HG02884 (cell line): ENCODE data around the gene DLL3.

Experiments used
- ATAC-seq: cut with Tn5 transposase; IDR thresholded peaks from one replicate; pipeline ENCODE4 v1.9.1; 2021; ENCODE audit warnings: mild to moderate bottlenecking, moderate library complexity; ENCODE audit not compliant: unreplicated experiment

The DLL3 gene

DNA sequence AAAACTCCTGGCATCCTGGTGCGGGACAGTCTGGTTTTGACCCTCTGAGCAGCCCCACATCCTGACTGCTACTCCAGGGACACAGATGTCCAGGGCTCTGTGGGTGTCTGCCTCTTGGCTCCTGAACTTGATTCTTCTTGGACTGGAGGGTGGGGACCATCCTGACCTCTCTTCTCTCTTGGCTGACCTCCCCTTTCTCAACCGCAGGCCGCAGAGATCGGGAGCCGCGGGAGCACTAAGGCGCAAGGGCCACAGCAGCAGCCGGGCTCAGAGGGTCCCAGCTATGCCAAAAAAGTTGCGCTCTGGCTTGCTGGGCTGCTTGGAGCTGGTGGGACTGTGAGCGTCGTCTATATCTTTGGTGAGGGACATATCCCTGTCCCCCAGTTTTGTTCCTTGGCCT, 17.1 kb upstream of the DLL3 start:
- no peak for ATAC-seq

DNA sequence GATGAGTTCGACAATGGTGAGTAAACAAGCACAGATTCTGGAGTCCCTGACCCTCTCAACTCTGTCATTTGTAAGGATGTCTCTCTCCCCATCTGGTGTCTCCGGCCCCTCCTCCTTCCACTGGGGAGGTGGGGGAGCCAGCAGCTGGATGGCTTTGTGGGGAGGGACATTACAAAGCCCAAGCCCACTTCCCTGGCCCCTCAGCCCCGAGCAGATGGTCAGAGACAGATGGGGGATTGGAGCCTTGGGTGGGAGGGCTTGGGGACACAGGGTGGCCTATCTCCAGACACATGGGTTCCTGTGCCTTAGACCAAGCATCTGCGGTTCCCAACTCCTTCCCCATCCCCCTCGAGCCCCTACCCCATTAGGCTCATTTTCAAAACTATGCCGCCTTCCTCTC, 15.6 kb upstream of the DLL3 start:
- no peak for ATAC-seq

DNA sequence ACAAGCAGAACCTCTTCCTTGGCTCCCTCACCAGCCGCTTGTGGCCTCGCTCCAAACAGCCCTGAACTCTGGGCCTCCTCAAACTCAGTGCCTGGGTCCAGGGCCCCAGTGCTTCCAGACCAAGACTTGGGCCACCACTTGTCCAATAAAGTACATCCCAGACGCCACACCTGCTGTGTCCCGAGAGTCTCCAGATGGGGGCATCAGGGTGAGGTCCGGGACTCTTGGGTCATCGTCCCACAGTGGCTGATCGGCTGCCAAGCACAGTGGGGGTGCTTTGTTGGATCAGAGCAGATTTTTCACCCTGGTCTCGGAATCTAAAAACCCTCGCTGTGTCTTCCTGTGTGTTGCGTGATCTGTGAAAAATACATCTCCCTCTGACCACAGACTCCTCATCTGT, 9.0 kb upstream of the DLL3 start:
- ATAC-seq, result no peak

DNA sequence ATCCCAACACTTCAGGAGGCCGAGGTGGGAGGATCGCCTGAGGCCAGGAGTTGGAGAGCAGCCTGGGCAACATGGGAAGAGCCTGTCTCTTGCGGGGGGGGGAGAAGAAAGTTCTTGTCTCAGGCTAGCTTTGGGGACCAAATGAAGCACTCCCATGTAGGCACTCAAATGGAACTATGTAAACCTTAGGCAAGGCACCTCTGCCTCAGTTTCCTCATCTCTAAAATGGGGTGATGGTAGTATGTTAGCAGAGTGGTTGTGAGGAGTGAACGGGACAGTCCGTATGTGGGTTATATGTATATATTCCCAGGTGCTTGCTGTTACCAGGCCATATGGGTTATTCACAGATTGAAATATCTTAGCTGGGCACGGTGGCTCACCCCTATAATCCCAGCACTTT, 6.5 kb upstream of the DLL3 start:
- ATAC-seq, result no peak

DNA sequence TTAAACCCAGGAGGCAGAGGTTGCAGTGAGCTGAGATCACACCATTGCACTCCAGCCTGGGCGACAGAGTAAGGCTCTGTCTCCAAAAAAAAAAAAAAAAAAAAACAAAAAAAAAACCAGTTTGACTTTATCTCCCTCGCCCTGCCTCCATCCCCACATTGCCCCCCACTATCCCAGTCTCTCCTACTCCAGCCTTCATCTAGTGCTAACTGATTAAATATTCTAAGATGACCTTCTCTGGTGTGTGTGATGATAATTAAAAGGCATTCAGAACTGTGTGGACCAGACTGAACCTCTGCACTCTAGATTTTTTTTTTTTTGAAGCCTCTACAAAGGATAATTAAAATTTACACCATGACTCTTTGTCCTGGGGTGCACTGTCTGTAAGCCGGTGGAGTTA, 6.0 kb upstream of the DLL3 start:
- ATAC-seq, result no peak

DNA sequence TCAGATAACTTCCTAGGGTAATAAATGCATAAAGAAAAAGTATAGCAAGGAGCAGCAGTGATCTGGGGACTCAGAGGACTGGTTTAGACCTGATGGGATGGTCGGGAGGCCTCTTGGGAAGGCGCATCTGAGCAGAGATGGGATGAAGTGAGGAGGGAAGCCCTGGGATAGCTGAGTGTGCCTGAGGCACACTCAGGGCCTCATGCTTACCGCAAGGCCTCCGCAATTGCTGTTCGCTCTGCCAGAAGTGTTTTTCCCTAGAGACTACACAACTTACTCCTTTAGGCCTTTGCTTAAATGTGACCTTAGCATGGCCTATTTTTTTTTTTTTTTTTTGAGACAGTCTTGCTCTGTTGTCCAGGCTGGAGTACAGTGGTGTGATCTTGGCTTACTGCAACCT, 4.1 kb upstream of the DLL3 start:
- no peak for ATAC-seq

DNA sequence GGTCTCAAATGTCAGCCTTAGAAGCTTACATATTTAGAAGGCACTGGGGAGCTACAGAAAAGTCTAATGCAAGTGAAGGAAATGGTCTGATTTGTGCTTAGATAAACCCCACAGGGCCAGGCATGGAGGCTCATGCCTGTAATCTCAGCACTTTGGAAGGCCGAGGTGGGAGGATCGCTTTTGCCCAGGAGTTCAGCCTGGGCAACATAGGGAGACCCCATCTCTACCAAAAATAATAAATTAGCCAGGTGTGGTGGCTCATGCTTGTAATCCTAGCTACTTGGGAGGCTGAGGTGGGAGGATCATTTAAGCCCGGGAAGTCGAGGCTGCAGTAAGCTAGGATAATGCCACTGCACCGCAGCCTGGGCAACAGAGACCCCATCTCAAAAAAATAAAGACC, 2.7 kb upstream of the DLL3 start:
- no peak for ATAC-seq

DNA sequence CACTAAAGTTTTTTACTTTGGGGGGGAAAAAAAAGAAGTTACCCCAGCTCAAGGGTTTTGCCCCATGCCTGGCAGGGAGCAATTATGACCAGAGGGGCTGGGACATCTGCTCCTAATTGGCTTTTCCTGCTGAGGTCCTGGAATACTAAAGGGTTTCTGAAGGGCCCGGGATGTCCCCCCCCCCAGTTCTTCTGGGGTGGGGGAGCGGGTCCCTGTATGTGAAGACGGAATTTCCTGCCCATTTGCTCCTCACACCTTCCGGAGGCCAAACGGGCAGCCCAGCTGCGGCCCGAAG, 1.1 kb upstream of the DLL3 start:
- ATAC-seq, result no peak

DNA sequence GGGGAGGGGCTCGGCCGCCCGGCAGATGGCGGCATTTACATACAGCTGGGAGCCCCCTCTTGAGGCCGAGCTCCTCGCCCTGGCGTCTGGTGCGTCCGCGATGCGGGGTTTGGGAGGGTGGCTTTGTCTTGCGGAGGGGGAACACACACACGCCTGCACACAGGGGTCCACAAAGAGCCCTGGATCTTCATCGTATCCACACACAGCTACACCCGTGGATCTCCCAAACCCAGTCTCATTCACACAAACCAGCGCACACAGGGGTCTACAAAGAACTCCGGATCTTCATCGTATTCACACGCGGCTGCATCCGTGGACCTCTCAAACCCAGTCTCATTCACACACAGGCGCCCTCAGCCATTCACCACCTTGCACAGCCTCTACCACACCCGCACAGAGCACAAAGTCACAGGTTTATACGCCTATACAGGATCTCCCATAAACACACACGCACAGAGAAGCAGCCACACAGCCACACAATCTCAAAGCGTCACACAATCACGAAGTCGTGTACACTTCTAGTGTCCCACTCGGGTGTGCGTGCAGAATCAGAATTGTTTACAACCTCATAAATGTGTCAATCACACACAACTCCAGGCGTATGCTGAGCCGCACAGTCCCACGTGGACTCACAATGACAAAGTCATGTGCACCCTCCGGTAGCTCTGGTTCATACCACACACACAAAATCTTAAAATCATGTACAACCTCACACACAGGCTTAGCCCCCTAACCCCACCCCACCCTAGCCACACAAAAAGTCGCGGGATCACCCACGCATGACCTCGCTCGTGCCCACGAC, 550 bp upstream of the DLL3 start:
- ATAC-seq, result no peak

DNA sequence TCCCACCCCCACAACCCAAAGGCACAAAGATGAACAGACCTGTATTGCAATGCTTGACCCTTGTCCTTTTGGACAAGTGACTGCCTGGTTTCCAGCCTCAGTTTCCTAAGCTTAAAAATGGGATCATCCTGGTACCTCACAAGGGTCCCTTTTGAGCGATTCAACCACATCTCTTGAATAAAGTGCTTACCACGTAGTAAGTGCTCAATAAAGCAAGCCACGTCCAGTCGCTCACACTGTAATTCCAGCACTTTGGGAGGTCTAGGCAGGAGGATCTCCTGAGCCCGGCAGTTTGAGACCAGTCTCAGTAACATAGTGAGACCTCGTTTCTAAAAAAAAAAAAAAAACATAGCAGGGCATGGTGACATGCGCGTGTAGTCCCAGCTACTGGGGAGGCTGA, 1.2 kb downstream of the DLL3 start:
- ATAC-seq, result no peak

DNA sequence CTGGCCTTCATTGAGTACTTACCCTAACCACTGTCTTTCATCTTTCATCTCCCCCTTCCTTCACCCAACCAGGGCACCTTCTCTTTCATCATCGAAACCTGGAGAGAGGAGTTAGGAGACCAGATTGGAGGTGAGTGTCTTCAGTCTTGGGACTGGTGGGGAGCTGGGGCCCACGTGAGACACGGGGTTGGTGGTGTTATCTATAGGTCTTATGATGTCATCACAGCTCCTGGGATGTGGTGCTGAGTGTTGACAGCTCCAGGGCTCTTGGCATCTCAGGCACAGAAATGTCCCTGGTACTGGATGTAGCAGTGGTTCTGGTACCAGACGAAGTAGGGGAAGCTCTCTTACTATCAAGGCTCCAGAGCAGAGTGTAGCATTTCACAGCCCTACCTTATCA, 1.8 kb downstream of the DLL3 start:
- no peak for ATAC-seq

DNA sequence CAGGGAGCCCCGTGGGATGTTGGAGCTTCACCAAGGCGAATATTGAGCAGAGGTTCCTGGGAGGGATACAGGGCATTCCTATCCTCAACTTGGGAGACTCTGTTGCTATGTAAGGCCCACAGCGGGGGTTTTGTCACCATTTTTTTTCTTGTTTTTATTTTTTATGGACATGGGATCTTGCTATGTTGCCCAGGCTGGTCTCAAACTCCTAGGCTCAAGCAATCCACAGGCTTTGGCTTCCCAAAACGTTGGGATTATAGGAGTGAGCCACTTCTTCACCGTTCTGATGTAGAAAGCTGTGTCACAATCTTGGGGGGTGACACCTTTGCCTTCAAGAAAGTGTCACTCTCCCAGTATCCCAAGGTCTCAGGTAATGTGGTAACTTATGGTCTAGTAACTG, 2.6 kb downstream of the DLL3 start:
- ATAC-seq, result no peak

DNA sequence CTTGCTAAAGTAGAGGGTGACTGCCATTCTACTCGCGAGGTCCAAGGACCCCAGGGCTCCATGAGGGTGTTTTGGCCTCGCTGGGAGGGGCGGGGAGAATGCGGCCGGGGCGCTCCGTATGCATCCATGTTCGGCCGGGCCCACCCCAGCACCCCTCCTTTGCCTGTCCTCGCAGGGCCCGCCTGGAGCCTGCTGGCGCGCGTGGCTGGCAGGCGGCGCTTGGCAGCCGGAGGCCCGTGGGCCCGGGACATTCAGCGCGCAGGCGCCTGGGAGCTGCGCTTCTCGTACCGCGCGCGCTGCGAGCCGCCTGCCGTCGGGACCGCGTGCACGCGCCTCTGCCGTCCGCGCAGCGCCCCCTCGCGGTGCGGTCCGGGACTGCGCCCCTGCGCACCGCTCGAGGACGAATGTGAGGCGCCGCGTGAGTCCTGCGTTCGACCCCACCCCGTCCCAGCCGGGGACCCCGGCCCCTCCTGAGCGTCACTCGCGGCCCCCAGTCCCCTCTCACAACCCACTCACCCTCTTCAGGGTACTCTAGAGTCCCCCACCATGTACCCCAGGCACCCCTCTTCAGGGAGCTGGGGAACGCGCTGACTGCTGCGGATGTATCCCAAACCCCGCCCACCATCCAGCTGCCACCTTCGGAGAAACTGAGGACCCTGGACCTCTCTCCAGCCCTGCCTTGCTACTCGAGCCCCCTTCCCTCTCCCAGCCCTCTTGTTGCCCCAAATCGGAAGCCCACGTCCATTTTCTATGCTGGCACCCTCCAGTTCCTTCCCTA, 4.1 kb downstream of the DLL3 start:
- ATAC-seq, result no peak

DNA sequence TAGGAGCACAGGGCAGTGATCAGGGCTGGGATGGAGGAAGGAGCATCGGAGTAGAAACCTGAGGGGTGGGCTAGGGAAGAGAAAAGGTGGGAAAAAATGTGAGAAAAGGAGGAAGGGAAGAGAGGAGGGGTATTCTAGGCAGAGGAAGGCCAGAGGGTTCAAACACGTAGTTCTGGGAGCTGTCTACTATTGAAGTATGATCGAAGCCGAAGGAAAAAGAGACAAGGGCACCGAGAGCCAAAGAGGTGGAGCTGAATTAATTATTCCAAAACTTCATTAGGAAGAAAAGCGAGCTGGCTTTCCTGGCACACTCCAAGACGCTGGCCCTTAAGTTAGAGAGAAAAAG, 7.8 kb downstream of the DLL3 start:
- no peak for ATAC-seq

DNA sequence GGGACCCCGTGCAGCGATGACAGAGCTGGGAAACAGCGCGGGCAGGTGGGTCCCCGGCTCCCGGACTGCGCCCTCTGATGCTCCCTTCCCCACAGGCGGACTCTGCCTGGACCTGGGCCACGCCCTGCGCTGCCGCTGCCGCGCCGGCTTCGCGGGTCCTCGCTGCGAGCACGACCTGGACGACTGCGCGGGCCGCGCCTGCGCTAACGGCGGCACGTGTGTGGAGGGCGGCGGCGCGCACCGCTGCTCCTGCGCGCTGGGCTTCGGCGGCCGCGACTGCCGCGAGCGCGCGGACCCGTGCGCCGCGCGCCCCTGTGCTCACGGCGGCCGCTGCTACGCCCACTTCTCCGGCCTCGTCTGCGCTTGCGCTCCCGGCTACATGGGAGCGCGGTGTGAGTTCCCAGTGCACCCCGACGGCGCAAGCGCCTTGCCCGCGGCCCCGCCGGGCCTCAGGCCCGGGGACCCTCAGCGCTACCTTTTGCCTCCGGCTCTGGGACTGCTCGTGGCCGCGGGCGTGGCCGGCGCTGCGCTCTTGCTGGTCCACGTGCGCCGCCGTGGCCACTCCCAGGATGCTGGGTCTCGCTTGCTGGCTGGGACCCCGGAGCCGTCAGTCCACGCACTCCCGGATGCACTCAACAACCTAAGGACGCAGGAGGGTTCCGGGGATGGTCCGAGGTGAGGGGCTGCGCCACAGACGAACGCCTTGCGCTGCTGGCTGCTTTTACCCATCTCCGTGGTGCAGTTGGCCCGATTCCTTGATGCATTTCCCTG, 8.4 kb downstream of the DLL3 start:
- no peak for ATAC-seq

DNA sequence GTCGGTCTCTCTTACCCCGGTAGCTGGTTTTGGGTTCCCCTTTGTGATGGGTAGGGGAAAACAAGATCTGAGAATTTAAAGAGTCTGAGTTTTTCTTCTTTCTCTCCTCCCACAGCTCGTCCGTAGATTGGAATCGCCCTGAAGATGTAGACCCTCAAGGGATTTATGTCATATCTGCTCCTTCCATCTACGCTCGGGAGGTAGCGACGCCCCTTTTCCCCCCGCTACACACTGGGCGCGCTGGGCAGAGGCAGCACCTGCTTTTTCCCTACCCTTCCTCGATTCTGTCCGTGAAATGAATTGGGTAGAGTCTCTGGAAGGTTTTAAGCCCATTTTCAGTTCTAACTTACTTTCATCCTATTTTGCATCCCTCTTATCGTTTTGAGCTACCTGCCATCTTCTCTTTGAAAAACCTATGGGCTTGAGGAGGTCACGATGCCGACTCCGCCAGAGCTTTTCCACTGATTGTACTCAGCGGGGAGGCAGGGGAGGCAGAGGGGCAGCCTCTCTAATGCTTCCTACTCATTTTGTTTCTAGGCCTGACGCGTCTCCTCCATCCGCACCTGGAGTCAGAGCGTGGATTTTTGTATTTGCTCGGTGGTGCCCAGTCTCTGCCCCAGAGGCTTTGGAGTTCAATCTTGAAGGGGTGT, 9.1 kb downstream of the DLL3 start:
- no peak for ATAC-seq

DNA sequence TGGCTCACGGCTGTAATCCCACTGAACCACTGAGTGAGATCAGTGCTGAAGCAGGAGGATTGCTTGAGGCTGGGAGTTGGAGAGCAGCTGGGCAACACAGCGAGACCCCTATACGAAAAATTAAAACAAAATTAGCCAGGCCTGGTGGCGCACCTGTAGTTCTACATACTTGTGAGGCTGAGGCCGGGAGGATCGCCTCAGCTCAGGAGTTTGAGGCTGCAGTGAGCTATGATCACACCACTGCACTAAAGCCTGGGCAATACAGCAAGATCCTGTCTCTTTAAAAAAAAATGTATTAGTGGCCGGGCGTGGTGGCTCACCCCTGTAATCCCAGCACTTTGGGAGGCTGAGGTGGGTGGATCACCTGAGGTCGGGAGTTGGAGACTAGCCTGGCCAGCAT, 9.9 kb downstream of the DLL3 start:
- ATAC-seq, result no peak

DNA sequence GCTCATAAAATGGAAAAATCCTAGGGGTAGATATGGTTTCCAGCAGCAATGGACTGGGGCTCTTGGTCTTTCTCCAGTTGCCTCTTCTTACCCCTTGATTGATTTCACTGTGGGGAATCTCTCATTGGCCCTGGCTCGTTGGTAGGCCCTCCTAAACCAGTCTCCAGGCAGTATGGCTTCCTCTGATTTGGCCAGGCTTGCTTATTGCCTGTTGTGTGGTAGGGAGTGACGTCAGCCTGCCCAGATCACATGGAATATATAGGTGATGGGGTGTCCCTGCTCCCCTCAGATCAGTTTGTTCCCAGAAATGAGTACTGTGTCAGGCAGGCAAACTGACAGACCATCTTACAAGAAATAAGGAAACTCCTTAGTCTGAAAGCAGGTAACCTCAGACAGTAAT, 10.5 kb downstream of the DLL3 start:
- no peak for ATAC-seq

DNA sequence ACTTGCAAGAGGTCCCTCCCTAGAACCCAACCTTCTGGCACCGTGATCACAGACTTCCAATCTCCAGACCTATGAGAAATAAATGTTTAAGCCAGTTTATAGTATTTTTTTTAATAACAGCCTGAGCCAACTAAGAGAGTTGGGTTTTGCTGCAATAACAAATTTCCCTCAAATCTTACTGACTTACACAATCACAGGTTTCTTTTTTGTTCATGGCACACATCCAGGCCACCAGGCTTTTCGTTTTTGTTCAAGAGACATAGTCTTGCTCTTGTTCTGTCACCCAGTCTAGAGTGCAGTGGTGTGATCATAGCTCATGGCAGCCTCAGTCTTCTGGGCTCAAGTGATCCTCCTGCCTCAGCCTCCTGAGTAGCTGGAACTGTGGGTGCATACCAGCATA, 14.2 kb downstream of the DLL3 start:
- ATAC-seq, result no peak

DNA sequence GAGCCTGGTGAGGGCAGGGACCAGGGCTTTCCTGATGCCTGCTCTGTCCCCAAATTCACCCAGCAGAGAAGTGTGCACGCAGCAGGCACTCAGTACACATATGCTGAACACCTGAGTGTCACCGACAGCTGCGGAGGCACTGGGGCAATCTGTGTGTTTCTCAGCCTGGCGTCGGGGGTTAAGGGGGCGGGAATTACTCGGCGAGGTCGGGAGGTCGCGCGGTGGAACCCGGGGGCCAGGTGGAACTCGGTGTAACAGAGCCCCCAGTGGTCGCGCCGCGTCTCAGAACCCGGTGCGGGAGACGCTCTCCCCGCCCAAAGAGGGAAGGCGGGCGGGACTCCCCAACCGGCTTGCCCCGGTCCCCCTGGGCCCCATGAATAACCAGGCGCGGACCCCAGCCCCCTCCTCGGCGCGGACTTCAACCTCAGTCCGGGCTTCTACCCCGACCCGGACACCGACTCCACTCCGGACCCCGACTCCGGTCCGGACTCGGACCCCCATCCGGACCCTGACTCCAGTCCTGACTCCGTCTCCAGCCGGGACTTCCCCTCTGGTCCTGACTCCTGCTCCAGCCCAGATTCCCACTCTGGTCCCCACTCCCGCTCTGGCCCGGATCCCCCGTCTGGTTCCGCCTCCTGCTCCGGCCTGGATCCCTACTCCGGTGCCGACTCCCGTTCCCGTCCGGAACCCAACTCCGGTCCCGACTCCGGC, 16.2 kb downstream of the DLL3 start, which contains the start of gene SELENOV:
TSS of gene SELENOV (plus strand) at position 300 of the 711 bp plus-strand sequence. CDS start at position 374, 74 bp downstream.
- no peak for ATAC-seq
